Raji (cell line): ENCODE results near the gene ZNF232.
A peak's percentile ranks its signal among the peaks of the same experiment; 100 is the strongest.

ENCODE experiments used
- POLR2A ChIP-seq: IDR thresholded peaks from 2 replicates; pipeline ENCODE4 v1.6.1; 2011; ENCODE audit warnings: low read depth, low read length, control low read depth; ENCODE audit not compliant: insufficient read depth

ZNF232 gene

DNA sequence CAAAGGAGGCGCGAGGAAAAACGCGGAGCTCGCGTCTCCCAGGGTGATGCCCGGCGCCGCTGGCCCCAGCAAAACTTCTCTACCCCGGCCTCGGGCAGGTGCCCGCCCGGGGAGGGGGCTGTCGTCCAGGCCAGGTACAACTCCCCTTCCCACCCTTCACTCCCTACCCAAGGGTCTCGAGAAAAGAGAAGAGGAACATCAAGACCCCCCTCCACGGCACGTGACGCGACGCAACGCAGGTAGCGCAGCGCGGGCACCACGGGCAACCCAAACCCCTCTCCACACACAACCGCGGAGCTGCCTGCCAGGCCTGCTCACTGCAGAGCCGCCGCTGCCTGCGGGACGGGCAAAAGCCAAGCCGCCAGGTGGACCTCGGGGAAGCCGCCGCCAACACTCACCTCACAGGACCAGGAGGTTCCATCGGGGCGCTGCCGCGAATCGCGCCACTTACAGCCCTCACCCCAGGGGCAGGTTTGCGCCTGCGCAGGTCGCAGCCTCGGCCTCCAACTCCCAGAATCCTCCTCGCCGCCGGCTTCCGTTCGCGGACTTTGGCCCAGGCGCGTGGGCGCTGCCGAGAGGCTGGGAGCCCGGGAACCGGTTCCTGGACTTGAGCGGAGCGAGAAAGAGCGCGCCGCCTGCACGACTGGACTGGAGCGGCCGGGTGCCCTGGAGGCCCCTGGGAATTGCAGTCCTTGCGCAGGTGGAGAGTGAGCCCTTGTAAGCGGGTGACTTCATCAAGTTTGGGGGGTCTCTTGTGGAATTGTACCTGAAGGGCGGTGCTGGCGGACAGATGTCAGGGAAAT is at the start of gene ZNF232:
Gene ZNF232, minus strand, starts transcription at position 477 of the 803 bp plus-strand sequence. Its CDS starts 56 bp downstream, at position 421.
- peak; percentile 97 for TF ChIP-seq POLR2A

DNA sequence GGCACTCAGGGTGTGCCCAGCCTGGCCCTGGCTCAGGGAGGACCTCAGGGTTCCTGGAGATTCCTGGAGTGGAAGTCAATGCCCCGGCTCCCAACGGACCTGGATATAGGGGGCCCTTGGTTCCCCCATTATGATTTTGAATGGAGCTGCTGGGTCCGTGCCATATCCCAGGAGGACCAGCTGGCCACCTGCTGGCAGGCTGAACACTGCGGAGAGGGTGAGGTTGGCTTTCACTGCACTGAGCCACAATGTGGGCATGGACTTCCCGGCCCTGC is 27.7 kb upstream of the ZNF232 start:
- no peak for TF ChIP-seq POLR2A

DNA sequence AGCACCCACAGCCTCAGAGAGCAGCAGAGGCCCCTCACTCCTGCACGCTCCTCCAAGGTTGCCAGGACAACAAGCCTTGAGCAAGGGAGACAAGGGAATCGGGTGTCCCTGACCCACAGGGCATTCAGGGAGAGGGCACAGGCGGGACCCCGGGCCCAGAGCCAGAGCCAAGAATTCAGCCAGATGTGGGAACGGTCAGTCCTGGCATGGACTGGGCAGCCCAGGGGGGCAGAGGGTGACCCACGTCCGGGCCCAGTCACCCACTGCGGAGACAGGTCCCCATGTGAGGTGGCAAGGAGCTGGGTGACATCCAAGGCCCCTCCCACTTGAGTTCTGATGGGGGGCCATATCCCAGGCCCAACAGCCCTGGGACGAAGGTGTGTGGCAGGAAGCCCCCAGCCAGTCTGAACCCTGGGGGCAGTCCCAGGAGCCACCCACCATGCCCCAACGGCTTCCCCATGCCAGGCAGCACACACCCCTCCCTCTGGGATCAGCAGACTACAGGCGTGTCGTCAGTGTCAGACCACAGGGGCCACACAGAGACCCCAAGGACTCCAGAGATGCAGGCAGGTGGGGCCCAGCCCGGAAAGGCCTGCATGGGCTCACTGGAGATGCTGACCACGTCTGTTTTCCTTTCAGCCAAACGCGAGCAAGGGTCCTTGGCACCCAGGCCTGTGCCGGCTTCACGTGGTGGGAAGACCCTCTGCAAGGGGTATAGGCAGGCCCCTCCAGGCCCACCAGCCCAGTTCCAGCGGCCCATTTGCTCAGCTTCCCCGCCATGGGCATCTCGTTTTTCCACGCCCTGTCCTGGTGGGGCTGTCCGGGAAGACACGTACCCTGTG is 27.2 kb upstream of the ZNF232 start:
- no peak for TF ChIP-seq POLR2A

DNA sequence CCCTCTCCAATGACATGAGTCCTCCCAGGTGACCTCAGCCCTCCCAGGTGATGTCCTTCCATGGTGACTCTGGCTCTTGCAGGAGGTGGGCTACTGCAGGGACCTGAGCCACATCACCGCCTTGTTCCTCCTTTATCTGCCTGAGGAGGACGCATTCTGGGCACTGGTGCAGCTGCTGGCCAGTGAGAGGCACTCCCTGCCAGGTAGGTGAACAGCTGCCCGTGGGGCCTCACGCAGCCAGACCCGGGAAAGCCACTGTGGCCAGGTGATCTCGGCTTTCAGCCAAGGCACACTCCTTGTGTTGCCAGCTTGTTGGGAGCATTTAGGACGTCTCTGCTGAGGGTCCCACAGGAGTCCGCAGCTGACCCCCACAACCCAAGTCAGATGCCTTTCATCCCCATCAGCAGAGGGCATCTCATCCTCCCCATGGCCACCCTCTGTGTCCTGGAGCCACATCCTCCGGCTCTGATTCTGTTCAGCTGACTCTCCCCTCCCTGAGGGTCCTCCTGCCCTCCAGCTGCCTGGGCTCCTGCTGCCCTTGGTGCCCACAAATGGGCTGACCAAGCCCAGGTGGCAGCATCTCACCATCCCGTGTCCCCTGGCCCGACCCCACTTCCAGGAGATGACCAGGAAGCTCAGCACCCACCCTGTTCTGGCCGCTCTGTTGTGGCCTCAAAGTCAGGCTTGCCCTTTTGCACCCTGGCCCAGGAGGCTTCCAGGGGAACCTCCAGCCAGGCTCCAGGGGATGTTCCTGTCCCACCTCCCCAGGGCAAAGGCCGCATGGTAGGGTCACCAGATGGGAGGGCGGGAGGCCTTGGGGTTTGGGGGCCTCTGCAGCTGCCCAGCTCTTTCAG is 24.3 kb upstream of the ZNF232 start:
- TF ChIP-seq POLR2A, result no peak

DNA sequence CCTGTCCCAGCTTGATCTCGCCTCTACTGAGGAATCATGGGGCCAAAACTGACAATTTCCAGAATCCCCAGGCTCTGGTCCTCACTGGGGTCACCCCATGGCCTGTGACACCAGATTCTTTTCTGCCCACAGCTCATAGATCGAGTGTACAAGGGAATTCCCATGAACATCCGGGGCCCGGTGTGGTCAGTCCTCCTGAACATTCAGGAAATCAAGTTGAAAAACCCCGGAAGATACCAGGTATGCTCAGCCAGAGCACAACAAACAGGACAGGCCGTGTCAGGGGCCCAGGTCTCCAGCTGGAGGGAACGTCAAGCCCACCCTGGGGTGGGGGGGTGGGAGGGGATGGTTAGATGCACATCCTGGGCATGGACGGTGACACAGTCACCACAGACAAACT is 21.6 kb upstream of the ZNF232 start:
- no peak for TF ChIP-seq POLR2A

DNA sequence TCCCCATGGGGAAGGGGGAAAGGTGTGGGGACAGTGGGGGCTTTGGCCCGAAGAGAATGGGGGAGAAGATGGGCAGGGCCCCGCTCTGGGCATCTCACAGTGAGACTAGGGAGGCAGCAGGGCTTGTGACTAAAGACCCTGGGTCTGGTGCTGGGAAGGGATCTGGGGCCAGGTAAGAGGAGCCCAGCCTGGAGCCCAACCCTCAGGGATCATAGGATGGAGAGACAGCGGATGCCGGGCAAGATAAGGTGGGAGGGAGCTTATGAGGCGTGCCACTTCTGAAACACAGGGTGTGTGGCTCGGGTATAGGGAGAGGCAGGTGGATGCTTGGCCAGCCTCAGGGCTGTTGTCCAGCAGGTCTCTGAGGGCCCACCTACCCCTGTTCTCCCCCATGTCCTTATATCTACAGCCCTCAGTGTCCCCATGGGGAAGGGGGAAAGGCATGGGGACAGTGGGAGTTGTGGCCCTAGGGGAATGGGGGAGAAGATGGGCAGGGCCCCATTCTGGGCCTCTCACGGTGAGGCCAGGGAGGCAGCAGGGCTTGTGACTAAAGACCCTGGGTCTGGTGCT is 19.6 kb upstream of the ZNF232 start:
- no peak for TF ChIP-seq POLR2A

- TF ChIP-seq POLR2A, result no peak
Observed at GRCh38 chr17:5128905-5129535, 17.3 kb upstream of the ZNF232 start.

DNA sequence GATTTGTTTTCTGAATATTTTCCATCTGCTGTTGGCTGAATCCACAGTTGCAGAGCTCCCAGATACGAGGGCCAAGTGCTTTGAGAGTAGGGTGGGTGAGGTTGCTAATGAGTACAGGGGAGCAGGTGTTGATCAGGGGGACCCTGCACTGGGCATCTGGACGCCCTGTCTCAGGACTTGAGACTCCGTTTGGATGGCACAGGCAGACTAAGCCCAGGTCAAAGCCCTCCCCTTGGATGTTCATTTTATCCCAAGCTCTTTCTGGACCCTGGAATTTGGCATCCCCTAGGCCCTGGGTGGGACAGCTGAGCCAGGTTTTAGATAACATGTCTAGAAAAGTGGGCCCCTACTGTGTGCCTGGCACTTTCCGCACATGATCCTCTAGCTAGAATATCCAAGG is 16.2 kb upstream of the ZNF232 start:
- TF ChIP-seq POLR2A, result no peak

GRCh38 chr17:5126719-5127488 is 15.2 kb upstream of the ZNF232 start:
- TF ChIP-seq POLR2A, result no peak

GRCh38 chr17:5123343-5124124 is 11.9 kb upstream of the ZNF232 start:
- TF ChIP-seq POLR2A, result no peak

DNA sequence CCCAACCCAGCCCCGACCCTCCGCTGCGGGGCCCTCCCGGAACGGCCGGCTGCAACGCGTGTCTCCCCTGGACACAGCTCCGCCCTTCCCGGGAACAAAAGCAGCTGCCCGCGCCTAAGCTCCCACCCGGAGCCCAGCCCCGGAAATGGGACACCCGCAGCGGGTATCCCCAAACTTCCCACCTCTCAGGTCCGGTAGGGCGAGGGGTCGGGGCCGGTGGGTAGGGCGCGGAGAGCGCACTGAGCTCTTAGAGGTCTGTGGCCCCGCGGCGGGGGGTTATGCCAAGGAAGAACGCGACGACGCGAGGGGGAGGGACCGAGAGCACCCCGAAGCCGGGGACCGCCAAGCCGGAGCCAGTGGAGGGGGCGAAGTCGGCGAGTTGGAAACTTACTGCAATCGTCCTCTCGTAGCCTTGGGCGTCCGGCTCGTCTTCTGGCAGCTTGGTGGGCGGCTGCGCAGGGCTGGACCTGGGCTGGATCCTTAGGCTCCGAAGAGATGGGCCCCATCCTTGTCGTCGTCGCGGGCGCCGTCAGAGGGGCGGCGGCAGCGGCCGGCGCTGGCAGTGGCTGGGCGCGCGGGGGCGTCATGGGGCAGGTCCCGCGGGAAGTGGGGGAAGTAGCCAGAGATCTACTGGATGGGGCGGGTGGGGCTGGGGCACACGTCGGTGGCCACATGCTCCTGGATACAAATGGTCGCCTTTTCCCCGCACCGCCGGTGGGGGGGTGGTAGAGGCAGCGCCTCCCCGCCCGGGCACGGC is 11.1 kb upstream of the ZNF232 start:
- TF ChIP-seq POLR2A, result no peak

DNA sequence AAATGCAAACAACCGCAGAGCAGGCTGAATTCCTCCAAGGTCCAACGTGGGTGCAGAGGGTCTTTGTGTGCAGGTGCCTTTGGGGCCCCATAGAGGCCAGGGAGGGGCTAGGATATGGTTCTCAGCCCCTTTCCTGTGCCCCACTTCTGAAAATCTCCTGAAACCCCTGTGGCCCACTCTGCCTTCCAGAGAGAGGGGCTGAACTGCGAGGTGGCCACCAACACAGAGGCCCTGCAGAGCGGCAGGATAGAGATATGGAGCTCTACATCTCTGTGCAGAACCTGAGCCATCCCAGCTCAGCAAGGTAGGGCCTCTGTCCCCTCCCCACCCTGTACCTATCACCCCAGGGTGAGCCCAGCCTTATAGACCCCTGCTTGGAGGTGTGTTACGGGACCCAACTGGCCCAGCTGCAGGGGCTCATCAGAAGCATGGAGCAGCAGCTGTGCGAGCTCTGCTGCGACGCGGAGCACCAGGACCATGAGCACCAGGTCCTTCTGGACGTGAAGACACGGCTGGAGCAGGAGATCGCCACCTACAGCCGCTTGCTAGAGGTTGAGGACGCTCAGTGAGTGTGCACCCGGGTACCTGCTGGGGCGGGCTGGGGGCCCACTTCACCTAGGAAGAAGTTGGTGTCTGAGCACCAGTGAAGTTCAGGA is 9.6 kb upstream of the ZNF232 start:
- TF ChIP-seq POLR2A, result no peak
